Activated B cell treated with CpG ODN at 0.5 μM for 24 hours (primary cell): Measurements from ENCODE around the gene THBS1. TPM values are rescaled to one million over a fixed set of nuclear protein-coding genes. Genes with fewer than 3 reads are reported as not detected.

Experiments
- ATAC-seq: fragments of 200-7000 bp; cut with Tn5 transposase; one replicate; pipeline ENCODE4 v1.10.0; 2021; ENCODE audit warnings: low read depth, mild to moderate bottlenecking, moderate library complexity
- CTCF ChIA-PET: fragments of 350-600 bp; sonication (Branson Sonifier 250); formaldehyde crosslinking; loops from one replicate; lab custom pipeline; 2021; ENCODE audit warnings: antibody characterized with exemption; lab: Charles Lee
- POLR2A ChIA-PET: fragments of 350-600 bp; sonication (Branson Sonifier 250); formaldehyde crosslinking; loops from one replicate; lab custom pipeline; 2021; ENCODE audit warnings: antibody characterized with exemption; lab: Charles Lee
- DNase-seq: peaks from one replicate; pipeline ENCODE4 v3.0.0; 2022
- H3K27ac Mint-ChIP-seq: one replicate; pipeline ENCODE4 v1.8.0; 2020; ENCODE audit warnings: mixed read lengths
- H3K27me3 Mint-ChIP-seq: one replicate; pipeline ENCODE4 v1.8.0; 2021; ENCODE audit warnings: mixed read lengths
- H3K36me3 Mint-ChIP-seq: one replicate; pipeline ENCODE4 v1.8.0; 2021; ENCODE audit warnings: low read depth, mixed read lengths
- H3K4me1 Mint-ChIP-seq: one replicate; pipeline ENCODE4 v1.8.0; 2021; ENCODE audit warnings: mixed read lengths
- H3K4me3 Mint-ChIP-seq: one replicate; pipeline ENCODE4 v1.8.0; 2020; ENCODE audit warnings: mild to moderate bottlenecking, mixed read lengths
- H3K9me3 Mint-ChIP-seq: one replicate; pipeline ENCODE4 v1.8.0; 2020; ENCODE audit warnings: mixed read lengths
- CTCF ChIP-seq: fragments of 200-600 bp; IDR thresholded peaks from one replicate; pipeline ENCODE4 v1.8.0; 2022; ENCODE audit warnings: antibody characterized with exemption, mild to moderate bottlenecking
- intact Hi-C: fragments of 100-400 bp; cut with micrococcal nuclease; formaldehyde crosslinking; loops from one replicate; pipeline ENCODE4 v1.15.1; 2024
- total RNA-seq: library from RNA; stranded (reverse); gene quantifications from 2 replicates; pipeline ENCODE4 v1.2.3, GENCODE V29; 2022

Gene THBS1
- total RNA-seq: 1.5 and 1.7 TPM in 2 replicates

- TF ChIP-seq CTCF: no peak
- CTCF ChIA-PET: no interaction called here
- H3K27ac Mint-ChIP-seq: no peak within 1 kb of the TSS
- H3K4me1 Mint-ChIP-seq: peaks cover 8% of the 10 kb centered on the region
- intact Hi-C loops: loop anchor here (2.0 kb wide), 1 partner anchor 764 kb away; no protein-coding TSS in a partner anchor
- POLR2A ChIA-PET: no interaction called here
- H3K4me3 Mint-ChIP-seq: no peak within 1 kb of the TSS
- H3K9me3 Mint-ChIP-seq: no peaks in the 10 kb centered on the region
- peaks cover 49% of the 10 kb centered on the region for H3K27me3 Mint-ChIP-seq
- no peaks in the 10 kb centered on the region for H3K36me3 Mint-ChIP-seq
- DNase-seq (no peak), ATAC-seq (no peak)
Observed at GRCh38 chr15:39580485-39581241, at the start of gene THBS1. Gene THBS1, plus strand, starts transcription at chr15:39581079. Its CDS starts 779 bp downstream, at chr15:39581858.

- no peak overlapping the region for H3K27ac Mint-ChIP-seq
- intact Hi-C loops: no loop called here
- H3K9me3 Mint-ChIP-seq: no peaks in the 10 kb centered on the region
- H3K27me3 Mint-ChIP-seq: no peaks in the 10 kb centered on the region
- no peak for TF ChIP-seq CTCF
- no peak for DNase-seq
- H3K4me1 Mint-ChIP-seq: no peaks in the 10 kb centered on the region
- ChIA-PET POLR2A (no interaction called here), CTCF (no interaction called here)
- ATAC-seq: no peak
- no peak overlapping the region for H3K4me3 Mint-ChIP-seq
- H3K36me3 Mint-ChIP-seq: no peaks in the 10 kb centered on the region
Observed at GRCh38 chr15:39534996-39535395, 45.9 kb upstream of the THBS1 start.

- no peak overlapping the region for H3K27ac Mint-ChIP-seq
- H3K36me3 Mint-ChIP-seq: no peaks in the 10 kb centered on the region
- ChIA-PET CTCF (no interaction called here), POLR2A (no interaction called here)
- no peak overlapping the region for H3K4me3 Mint-ChIP-seq
- DNase-seq: no peak
- no peaks in the 10 kb centered on the region for H3K27me3 Mint-ChIP-seq
- H3K4me1 Mint-ChIP-seq: no peaks in the 10 kb centered on the region
- intact Hi-C loops: no loop called here
- no peaks in the 10 kb centered on the region for H3K9me3 Mint-ChIP-seq
- ATAC-seq: no peak
- no peak for TF ChIP-seq CTCF
Observed at GRCh38 chr15:39535466-39535865, 45.4 kb upstream of the THBS1 start.

GRCh38 chr15:39538936-39539335 lies 41.9 kb upstream of the THBS1 start:
- Mint-ChIP-seq H3K4me3 (no peak overlapping the region), H3K9me3 (no peaks in the 10 kb centered on the region), H3K27ac (no peak overlapping the region), H3K27me3 (no peaks in the 10 kb centered on the region), H3K4me1 (no peaks in the 10 kb centered on the region), H3K36me3 (no peaks in the 10 kb centered on the region)
- no peak for ATAC-seq
- no peak for DNase-seq
- no peak for TF ChIP-seq CTCF
- CTCF ChIA-PET: no interaction called here
- intact Hi-C loops: no loop called here
- POLR2A ChIA-PET: no interaction called here

GRCh38 chr15:39539466-39539865 lies 41.4 kb upstream of the THBS1 start:
- intact Hi-C loops: no loop called here
- POLR2A ChIA-PET: no interaction called here
- Mint-ChIP-seq H3K36me3 (no peaks in the 10 kb centered on the region), H3K27ac (no peak overlapping the region), H3K4me3 (no peak overlapping the region), H3K4me1 (no peaks in the 10 kb centered on the region), H3K9me3 (no peaks in the 10 kb centered on the region), H3K27me3 (no peaks in the 10 kb centered on the region)
- CTCF ChIA-PET: no interaction called here
- DNase-seq (no peak), ATAC-seq (no peak)
- no peak for TF ChIP-seq CTCF
